HG03442 (cell line): ENCODE results near the gene PTMS.

Experiments
- ATAC-seq: cut with Tn5 transposase; IDR thresholded peaks from one replicate; pipeline ENCODE4 v1.9.1; 2021; ENCODE audit warnings: mild to moderate bottlenecking, moderate library complexity; ENCODE audit not compliant: unreplicated experiment

PTMS gene

DNA sequence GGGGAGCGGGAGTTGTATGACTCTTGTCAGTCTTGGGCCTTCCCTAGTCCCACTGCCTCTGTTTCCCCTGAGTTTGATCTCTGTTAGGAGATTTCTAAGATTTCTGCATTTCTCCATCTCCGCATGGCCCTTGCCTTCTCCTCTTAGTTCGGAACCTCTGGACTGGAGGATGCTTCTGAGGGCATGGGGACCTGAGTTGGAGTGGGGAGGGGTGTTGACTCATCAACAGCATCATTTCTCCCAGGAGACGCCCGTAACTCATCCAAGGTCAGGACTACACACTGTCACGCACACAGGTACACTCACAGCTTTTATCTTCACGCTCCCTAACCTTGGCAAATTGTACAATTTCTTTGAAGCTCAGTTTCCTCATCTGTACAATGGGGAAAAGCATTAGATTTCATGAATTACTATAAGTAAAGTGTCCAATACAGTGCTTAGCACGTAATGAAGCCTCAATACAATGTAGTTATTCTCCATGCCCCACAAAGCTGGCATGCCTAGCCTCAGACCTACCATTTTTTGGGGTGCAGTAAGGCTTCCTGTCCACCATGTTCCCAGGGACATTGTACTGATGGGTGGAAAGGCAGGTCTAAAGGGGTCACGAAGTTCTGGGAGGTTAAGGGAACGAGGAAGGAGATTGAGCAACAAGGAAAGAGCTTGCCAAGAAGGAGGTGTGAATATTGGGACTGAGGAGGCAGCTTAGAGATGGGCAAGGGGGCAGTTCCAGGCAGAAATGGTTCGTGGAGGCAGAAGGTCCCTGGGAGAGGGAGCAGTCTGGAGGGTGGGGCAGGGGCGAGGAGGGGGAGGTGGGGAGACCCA is 5.6 kb downstream of the PTMS start:
- no peak for ATAC-seq

- no peak for ATAC-seq
Measured at GRCh38 chr12:6772331-6772695, 6.2 kb downstream of the PTMS start, which contains the start of gene LAG3. Gene LAG3, plus strand, starts transcription at chr12:6772520. Its CDS starts 333 bp downstream, at chr12:6772853.

DNA sequence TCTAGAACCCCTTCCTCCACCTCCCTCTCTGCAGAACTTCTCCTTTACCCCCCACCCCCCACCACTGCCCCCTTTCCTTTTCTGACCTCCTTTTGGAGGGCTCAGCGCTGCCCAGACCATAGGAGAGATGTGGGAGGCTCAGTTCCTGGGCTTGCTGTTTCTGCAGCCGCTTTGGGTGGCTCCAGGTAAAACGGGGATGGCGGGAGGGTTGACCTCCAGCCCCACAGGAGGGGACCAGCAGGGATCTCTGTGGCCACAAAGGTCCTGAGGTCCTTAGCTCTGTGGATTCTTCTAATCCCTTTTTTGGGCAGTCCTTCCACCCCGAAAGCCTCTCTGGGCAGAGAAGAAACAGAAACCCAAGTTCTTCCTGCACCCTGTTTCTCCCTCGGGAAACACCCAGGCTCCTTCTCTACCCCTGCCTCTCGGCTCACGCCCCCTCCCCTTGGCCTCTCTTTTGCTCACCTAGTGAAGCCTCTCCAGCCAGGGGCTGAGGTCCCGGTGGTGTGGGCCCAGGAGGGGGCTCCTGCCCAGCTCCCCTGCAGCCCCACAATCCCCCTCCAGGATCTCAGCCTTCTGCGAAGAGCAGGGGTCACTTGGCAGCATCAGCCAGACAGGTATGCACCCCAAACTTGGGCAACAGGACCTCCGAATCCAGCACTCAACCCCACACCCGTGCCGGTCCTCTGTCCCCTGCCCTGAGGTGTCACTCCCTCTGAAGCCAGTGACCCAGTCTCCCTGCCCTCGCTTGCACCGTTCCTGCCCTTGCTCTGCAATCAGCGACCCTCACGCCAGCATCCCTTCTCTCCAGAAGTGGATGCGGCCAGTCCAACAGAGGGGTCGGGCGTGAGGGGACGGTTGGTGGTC is 6.8 kb downstream of the PTMS start:
- no peak for ATAC-seq

- no peak for ATAC-seq
Measured at GRCh38 chr12:6773590-6774351, 7.6 kb downstream of the PTMS start.

DNA sequence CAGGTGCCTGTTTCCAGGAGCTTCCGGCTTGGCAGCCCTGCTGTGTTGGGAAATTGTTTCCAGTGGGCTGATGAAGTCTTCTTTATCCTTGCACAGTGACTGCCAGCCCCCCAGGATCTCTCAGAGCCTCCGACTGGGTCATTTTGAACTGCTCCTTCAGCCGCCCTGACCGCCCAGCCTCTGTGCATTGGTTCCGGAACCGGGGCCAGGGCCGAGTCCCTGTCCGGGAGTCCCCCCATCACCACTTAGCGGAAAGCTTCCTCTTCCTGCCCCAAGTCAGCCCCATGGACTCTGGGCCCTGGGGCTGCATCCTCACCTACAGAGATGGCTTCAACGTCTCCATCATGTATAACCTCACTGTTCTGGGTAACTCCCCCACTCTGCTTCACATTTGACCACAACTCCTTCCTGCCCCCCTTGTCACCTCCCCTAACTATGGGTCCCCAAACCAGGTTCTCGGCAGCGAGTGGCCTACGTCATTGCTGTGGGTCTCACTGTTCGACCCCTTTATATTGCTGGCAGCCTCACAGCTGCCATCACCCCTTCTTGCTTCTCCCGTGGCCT is 8.4 kb downstream of the PTMS start:
- ATAC-seq: no peak

GRCh38 chr12:6775185-6776174 is 9.3 kb downstream of the PTMS start:
- ATAC-seq: no peak

- no peak for ATAC-seq
Measured at GRCh38 chr12:6777386-6777785, 11.2 kb downstream of the PTMS start.

GRCh38 chr12:6778217-6778573 is 12.0 kb downstream of the PTMS start:
- ATAC-seq: no peak

- ATAC-seq: no peak
Measured at GRCh38 chr12:6778574-6779550, 12.7 kb downstream of the PTMS start.

DNA sequence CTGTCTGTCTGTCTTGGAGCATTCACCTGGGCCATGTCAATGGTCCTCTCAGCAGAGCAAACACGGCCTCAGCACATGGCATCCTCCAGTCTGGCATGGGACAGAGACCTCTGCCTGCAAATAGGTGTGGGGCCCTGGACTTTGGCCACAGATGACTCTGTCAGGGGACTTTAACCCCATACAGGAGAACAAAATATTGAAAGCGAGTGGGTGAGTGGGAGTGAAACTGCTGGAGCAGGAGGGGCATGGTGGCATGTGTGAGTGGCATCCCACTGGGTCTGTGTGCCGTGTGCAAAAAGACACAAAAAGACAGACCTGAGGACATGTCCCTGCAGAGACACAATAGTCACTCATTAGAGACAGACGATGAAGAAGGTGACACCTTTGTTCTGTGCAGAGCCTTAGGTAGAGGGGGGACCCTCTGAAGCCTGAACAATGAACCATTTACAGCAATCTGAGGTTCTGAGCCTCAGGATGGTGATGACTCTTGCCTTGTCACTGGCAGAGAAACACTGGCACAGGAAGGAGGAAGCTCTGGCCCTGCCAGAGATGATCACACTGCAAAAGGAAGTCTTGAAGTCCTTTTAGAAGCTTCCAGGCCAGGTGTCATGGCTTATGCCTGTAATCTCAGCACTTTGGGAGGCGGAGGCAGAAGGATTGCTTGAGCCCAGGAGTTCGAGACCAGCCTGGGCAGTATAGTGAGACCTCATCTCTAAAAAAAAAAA is 13.7 kb downstream of the PTMS start:
- ATAC-seq: no peak

- no peak for ATAC-seq
Measured at GRCh38 chr12:6780573-6780972, 14.4 kb downstream of the PTMS start.

GRCh38 chr12:6782119-6782518 is 16.0 kb downstream of the PTMS start:
- no peak for ATAC-seq

GRCh38 chr12:6782850-6783566 is 16.8 kb downstream of the PTMS start:
- ATAC-seq: no peak

DNA sequence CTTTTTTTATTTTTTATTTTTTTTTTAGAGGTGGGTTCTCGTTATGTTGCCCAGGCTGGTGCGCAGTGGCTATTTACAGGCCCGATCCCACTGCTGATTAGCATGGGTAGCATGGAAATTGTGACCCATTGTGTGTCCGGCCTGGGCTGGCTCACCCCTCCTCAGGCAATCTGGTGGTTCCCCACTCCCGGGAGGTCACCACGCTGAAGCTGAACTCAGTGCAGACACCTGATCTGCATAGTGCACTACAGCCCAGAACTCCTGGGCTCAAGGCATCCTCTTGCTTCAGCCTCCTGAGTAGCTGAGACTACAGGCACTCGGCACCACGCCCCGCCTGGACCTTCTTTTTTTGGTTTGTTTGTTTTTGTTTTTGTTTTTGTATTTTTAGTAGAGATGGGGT is 17.7 kb downstream of the PTMS start:
- ATAC-seq: no peak

DNA sequence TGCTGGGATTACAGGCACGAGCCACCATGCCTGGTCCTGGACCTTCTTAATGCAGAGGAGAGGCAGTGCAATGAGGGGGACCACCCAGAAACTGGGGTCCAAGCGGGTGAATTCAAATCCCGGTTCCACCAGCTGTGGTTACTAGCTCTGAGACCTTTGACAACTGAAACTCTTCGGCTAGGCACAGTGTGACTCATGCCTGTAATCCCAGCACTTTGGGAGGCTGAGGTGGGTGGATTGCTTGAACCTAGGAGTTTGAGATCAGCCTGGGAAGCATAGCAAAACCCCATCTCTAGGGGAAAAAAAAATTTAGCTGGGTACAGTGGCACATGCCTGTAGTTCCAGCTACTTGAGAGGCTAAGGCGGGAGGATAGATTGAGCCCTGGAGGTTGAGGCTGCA is 18.1 kb downstream of the PTMS start:
- ATAC-seq: no peak

- no peak for ATAC-seq
Measured at GRCh38 chr12:6784761-6785160, 18.6 kb downstream of the PTMS start.

GRCh38 chr12:6786416-6787094 is 20.4 kb downstream of the PTMS start:
- ATAC-seq: no peak
